Activated CD8-positive, alpha-beta memory T cell treated with anti-CD3 and anti-CD28 coated beads, Interleukin-2, amount 50 U/mL, for 48 hours (primary cell): ENCODE results near the gene WDR93.
A peak's percentile ranks its signal among the peaks of the same experiment; 100 is the strongest.

Experiments used
- DNase-seq: peaks from one replicate; pipeline ENCODE4 v3.0.0-alpha.2; 2020

The WDR93 gene

DNA sequence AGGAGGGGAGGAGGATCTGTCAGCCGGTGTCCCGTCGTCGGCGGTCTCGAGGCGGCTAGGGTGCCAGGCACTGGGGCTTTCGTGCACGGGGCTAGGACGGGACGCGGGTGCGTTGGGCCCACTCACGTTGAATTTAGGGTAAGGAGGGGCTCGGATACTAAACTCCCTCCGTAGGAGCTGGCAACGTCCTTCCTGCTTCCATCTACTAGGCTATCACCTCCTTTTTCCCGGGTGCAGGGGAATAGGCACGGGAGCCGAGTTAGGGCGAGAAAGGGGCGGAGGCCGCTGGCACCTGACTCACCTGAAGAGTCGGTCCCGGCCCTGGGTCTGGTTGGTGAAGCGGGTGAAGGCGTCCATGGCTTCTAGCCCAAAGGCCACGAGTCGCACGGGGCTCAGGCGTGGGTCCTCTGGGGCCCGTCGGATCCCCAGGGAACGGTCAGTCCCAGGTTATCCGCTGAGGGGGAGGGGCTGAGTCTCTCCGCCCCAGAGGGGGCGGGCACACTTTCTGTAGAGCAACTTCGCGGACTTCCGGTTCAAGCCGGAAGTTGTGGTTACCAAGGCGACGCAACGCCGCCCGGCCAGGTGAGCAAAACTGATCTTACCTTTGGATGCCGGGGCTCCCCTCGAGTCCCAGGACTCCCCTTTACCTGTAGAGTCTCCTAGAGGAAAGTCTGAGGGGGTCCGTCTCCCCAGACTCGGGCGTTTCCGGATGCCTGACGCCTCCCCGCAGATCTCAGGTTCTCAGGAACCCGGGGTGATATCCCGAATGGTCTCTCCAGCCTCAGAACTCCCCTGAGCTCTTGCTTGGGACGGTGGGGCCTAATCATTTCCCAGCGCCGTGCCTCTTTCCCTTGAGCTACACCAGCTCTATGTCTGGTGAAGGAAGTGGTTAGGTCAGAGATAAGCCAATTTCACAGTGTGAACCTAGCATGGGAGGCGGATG lies at the start of gene WDR93, which contains the start of gene PEX11A:
Gene WDR93 (plus strand): TSS at position 536 of the 943 bp plus-strand sequence. CDS start 10,936 bp downstream, outside the sequence.
Gene PEX11A (minus strand): TSS at position 479 of the 943 bp plus-strand sequence. CDS start 122 bp downstream, at position 357.
- peak; percentile 88 for DNase-seq

DNA sequence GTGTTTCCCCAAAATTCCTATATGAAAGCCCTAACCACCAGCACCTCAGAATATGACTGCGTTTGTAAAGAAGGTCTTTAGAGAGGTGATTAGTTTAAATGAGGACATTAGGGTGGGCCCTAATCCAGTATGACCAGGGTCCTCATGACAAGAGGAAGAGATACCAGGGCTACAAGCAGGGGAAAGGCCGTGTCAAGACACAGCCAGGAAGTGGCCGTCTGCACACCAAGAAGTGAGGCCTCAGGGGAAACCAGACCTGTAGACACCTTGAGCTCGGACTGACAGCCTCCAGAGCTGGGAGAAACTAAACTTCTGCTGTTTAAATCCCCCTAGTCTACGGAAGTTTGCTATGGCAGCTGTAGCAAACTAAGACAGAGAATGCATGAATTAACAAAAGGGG lies 49.6 kb upstream of the WDR93 start:
- DNase-seq, result peak; percentile 26

DNA sequence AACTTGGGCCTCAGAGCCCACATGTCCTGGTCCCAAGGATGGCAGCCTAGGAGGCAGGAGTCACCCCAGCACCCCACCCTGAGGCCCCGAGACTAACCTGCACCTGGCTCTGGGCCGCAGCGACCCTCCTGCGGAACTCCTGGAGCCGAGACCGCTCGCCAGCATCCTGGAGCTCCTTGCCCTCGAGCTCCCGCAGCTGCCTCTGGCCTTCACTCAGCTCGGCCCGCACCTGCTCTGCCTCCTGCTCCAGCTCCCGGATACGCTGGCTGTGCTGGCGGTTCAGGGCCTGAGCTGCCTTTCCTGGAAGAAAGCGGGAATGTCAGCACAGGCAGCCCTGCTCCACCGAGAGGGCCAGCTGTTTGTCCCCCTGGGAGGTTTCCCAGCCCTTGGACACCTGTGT lies 48.5 kb upstream of the WDR93 start:
- DNase-seq, result peak; percentile 35

GRCh38 chr15:89645680-89646079 lies 44.9 kb upstream of the WDR93 start:
- DNase-seq, result no peak

DNA sequence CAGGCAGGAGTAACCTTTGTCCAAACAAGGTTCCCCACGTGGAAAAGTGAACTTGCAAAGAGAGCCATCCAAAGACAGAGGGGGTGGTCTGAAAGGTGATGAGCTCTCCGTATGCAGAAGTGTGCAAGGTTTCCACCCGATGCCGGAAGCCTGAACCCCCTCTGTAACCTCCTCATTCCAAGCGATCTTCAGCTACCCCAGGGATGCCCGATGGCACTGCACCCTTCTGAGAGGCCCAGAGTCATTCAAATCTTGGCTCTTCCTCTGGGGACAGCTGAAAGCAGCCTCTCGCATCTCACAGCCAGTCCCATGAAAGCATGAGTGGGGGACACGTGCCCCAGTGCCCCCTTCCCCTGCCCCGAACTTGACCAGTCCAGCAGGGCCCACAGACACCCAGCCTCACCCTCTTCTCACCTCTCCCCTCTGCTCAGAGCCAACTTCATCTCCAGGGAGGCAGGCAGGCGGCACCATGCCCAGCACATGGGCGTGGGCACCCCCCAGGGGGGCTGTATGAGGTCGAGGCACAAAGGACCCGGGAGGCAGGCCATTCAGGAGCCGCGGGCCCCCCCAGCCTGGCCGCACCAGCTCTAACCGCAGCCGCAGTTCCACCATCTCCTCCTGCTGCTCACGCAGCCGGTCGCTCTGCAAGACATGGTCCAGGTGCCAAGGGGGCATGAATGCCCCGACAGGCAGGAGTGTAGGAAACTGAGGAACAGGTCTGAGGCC lies 44.0 kb upstream of the WDR93 start:
- DNase-seq, result peak; percentile 37

DNA sequence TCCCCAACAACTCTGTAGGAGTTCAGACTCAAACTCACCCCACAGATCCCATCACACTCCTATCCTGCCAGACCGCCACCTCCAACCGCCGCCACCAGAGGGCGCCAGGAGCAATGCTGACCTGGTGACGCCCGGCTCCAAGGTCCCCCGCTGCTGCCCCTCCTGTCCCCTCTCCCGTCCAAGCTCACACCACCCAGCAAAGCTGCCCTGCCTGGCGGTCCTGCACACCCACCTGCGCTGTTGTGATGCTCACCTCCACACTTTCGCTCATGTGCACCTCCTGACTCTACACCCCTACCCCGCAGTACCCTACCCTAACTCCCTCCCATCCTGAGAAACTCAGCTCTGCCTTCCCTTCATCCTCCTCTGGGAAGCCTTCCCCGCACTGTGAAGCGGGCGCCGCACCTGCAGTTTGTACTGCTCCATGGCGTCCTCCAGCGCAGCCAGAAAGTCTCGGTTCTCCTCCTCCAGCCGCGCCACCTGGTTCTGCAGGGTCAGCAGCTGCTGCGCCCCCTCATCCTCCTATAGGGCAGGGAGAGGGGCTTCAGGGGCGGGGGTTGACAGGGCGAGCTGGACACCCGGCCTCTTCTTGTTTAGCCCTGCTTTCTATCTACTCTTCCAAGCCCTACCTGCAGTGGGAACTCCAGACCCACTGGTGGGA lies 43.3 kb upstream of the WDR93 start:
- peak; percentile 95 for DNase-seq

DNA sequence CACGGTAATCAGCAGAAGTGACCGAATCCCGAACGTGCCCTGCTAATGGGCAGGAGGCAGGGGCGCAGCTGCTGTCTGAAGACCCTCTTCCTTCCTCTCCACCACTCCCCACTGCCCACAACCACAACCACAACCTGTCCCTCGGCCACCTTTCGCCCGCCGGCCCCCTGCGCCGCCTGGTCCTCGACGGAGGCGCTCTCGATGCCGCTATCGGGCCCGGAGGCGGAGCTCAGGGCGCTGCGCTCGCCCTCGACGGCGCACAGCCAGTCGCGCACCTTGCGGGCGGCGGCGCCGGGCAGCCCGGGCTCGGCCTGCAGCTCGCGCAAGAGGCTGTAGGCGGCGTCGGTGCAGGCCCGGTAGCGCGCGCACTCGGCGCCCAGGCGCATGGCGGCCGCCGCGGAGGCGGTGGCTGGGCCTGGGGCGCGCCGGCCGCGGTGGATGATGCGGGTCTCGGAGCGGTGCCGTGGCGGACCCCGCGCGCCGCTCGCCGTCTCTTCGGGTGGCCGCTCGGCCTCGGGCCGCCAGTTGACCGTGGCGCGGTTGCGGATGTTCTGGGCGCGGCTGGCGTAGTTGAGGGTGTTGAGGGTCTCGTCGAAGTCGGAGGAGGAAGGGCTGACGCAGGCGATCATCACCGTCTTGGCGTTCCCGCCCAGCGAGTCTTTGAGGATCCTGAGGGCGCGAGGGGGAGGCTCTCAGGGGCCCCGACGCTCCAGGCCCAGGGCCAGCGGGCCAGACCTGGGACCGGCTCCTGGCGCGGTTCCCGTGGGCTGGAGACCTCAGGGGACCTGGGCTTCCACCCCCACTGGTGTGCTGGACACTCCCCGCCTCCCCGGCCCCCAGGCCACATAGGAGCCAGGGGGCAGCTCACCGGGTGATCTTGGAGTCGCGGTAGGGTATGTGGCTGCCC lies 42.3 kb upstream of the WDR93 start:
- peak; percentile 35 for DNase-seq

GRCh38 chr15:89649013-89649625 lies 41.5 kb upstream of the WDR93 start:
- peak; percentile 40 for DNase-seq

- DNase-seq, result peak; percentile 22
Observed at GRCh38 chr15:89649716-89650115, 40.9 kb upstream of the WDR93 start.

DNA sequence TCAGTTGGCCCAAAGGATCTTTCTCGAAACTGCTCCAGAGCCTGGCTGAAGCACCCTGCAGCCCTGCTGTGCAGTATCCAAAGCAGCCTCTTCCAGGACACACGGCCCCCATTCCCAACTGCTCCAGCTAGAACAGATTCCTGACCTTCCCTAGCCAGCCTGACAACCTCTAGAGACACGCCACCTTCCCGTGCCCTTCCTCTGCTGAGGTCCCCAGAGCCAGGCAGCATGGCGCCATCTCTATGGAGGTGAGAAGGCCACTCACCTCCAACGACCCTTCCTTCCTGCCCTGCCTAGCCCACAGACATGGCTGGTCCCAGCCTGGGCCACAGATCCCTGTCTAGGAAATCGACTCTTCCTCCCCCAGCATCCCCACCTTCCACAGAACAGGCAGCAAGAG lies 38.5 kb upstream of the WDR93 start:
- no peak for DNase-seq

- no peak for DNase-seq
Observed at GRCh38 chr15:89652666-89653065, 37.9 kb upstream of the WDR93 start.

- no peak for DNase-seq
Observed at GRCh38 chr15:89653578-89653977, 37.0 kb upstream of the WDR93 start.

DNA sequence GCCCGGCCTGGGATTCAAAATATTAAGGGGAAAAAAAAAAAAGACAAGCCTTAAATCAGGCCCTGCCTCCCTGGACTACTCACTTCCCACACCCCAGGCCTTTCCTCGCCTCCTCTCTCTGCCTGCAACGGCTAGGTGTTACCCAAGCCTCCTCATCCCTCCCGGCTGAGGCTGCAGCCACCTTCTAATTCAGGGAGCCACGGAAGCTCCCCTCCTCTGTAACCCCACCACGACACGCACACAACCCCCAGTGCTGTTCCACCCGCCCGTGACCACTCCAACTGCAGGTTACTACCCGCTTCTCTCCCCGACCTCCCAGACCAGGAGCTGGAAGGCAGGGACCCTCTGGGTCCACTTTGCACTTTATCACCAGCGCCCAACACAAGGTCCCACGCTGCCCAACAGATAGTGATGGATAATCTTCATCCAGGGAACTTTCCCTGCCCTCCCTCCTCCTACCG lies 36.3 kb upstream of the WDR93 start:
- no peak for DNase-seq

GRCh38 chr15:89654847-89655805 lies 35.5 kb upstream of the WDR93 start, which contains the start of gene KIF7:
KIF7 (minus strand) TSS chr15:89655467; CDS start chr15:89652930, 2,537 bp downstream.
- peak; percentile 71 for DNase-seq

DNA sequence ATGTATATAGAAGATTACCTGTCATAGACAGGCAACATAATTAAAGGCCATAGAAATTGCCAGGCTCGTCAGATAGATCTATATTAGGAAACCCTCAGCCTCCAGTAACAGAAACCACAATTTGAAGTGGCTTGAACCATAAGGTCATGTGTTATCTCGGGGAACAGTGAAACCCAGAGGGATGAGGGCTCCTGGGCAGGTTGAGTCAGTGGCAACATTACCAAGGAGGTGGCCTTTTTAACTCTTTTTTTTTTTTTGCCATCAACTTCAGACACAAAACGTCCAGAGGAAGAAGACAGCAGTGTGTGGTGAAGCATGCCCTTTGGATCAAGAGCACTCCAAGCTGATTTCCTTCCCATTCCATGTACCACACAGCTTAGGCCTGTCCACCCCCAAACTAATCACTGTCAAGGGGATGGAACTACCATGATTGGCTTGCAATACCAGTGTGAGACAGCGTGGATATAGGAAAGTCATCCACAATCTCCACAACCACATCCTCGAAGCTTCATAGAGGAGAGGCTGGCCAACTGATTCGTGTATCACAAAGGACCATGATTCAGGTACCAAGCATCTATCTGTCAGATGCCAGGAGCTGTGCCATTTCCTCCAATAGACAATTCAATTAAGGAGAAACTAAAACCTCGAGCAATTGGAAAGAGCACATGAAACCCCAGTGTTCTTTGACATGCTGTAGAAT lies 34.3 kb upstream of the WDR93 start:
- DNase-seq, result peak; percentile 33

GRCh38 chr15:89657686-89658200 lies 32.9 kb upstream of the WDR93 start:
- no peak for DNase-seq

GRCh38 chr15:89659295-89659694 lies 31.3 kb upstream of the WDR93 start:
- no peak for DNase-seq

GRCh38 chr15:89660556-89660955 lies 30.1 kb upstream of the WDR93 start:
- peak; percentile 33 for DNase-seq
